HG03571 (cell line): ENCODE data around the gene SHB.

ENCODE experiments used
- ATAC-seq: cut with Tn5 transposase; IDR thresholded peaks from one replicate; pipeline ENCODE4 v1.9.1; 2021; ENCODE audit not compliant: unreplicated experiment

SHB gene

DNA sequence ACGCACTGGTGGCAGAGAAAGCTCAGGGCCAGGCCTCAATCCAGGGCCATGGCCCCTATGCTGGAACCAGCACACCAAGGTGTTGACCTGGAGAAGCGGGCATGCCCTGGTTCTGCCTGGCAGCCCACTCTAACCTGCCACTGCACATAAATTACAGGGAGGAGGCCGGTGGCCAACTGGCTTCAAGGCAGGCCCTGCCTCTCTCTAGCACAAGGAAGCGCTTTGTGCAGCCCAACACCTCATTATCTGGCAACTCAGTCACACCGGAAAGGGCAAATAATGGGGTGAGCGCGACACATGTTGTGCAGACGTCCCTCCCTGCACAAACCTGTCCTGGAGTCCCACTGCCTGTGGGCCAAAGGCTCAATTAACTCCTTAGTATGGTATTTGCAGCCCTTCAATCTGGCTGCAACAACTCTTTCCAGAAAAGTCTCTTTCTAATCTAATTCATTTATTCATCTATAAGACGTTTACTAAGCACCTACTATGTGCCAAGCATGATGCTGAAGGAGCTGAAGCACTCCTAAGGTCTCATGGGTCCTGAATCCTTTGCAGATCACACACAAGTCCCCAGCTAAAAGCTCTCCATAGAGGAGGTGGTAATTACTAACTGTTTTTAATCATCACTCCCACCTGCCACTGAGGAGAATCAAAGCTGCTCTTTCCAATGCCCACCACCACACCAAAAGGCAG lies 24.9 kb downstream of the SHB start:
- ATAC-seq, result no peak

DNA sequence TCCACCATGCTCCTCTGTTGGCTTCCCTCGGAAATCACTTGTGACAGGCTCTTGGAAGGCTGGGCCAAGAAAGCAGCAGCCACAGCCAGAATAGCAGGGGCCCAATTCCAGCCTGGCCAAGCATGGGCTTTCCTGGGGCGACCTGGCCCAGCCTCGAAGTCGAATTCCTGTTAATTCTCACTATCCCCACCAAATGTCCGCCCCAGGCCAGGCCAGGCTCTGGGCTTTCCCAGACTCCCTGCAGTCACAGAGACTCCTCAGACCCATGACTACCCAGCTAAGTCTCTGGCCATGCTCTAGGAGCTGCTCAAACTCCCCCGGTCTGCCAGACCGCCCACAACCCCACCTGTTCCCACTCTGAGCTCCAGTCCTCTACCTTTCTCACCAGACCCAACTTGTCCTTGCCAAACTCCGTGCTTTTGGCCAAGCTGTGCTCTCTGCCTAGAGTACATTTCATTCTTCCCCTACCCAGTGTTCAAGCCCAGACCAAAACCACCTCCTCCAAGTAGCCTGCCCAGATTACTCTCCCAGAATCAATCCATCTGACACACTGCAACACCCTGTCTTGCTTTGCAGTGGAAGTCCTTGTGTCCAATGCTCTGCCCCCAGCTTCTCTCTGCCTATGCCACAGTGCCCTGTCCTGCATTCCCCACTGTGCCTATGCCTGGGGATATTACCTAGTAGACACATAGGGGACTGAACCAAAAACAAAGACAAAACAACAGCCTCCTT lies 26.2 kb downstream of the SHB start:
- ATAC-seq, result no peak

DNA sequence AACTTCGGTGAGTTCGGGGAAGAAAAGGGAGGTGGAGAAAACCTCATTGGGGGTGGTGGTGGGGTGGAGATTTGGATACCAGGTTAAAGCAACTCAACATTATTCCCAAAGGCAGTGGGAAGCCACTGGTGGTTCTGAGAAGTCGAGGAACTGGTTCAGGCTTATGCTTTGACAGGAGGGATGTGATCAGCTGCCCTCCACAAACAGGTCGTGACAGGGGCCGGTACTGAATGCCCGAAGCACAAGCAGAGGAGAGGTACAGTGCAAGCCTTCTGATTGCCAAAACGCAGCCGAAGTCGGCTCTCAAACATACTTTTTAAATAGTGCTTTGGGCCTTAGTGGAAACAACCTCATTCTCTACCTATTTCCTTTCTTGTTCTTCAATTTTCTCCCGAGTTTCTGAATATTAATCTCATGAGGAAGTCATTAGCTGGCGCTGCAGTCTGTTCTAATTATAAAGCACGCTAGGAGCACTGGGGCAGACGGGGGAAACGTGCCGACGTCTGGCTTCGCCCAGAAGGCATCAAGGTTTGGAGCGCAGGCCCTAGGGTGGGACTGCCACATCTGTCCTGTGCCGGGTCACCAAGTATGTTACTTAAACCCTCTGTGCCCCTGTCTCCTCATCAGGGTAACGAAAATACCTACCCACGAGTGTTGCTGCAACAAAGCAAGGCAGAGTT lies 27.3 kb downstream of the SHB start:
- ATAC-seq, result no peak

DNA sequence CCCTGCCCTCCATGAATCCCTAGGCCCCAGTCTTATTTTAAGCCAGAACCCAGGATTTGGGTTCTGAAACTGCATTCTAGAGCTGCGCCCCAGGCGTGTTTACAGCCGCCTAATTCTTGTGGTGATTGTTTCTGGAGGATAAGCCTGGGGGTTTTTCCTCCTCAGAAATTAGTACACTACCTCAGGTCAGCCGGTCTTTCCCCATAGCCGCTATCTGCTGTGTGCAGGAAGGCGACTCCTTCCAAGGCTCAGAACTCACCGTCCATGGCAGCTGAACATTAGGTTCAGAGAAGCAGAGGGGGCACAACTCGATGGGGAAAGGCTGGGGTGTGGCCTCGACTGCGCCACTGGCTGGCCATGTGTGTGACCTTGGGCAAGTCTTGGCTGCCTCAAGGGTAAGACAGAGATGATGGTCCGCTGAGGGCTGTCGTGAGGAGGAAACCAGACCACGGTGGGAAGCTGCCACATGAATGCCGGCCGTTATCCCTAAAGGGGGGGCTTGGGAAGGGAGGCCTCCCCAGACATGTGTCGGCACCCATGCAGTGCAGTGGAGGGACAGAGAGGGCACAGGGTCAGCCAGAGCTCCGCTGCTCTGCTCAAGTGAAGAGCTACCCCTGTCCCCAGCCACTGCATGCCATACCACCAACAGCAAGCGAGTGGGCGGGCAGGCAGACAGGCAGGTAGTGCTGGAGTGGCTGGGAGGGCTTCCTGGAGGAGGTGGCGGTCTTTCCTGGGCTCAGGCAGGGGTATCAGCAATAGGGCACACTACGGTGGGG lies 28.9 kb downstream of the SHB start:
- ATAC-seq, result no peak

DNA sequence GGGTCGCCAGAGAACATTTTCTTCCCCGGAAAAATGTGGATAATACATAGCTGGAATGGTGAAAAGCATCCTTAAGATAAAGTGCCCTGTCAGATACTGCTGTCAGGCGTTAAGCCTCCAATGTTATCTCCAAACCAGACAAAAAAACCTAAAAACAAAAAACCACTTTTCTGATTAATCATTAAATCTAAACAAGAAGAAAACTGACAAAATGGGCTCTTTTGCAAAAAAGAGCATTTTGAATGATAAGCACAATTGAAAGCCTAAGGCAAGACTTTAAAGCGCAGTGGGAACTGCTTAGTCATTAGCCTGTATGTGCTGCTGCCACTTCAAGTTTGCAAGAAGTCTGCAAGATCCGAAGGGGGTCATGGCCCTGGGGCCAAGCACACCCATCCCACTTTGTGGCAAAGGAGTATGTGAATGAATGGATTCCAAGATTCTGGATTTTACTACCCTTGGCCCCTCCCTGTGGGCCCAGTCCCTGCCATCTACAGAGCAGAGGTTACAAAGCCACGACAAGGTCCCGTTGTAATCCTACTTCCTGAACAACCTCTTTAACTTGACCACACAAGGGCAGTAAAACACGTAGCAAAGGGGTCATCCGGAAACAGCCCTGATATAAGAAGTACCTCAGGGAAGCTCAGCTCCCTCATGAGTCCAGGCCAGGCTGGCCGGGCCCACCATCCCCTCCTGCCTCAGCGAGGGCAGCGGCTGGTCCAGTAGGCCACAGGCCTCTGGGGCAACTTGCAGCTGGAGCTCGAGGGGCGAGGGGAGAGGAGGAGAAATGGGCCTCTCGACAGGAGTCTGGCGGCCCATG lies 29.7 kb downstream of the SHB start:
- ATAC-seq, result no peak

DNA sequence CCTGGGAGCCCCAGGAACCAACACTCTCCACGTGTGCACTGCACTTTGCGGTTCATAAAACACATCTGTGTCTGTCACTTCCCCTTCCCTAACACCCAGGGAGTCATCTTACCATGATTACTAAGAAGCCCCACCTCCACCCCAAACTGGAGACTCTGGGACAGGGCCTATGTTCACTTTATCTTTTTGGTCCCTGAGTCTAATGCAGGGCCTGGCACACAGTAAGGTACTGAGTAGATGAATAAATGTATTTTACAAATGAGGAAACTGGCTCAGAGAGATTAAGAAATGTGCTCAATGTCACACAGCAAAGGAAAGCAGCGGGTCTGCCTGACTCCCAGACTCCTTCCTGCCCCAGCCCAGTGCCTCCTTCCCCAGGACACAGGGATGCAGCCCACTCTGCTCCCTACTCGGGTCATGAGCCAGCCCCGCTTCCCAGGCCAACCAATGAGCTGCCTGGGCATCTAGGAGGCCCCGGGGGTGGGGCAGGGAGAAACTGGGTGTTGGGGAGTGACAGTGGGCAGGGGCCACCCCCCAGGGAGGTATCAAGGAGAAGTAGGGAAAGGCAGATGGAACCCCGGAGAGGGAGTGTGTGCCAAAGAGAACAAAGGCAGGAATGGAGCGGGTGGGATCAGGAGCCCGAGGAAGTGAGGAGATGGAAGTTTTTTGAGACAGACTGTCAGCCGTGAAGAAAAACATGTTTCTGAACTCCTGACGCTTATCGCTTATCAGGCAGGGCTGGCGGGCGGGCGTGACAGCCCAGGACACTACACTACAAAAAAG lies 30.5 kb downstream of the SHB start:
- no peak for ATAC-seq

DNA sequence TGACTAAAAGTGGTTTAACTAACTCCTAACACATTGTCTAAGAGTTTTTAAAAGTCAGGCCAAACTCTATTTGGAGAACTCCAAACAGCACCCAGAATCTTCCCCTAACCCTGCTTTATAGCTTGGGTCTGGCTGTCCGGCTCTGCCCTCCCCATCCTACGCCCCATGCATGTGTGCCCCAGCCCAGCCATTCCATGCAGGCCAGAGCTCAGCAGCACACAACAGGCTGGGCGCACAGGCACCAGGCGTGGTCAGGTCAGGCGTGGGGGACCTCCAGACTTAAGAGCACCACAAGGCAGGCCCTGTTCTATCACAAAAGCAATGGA lies 31.1 kb downstream of the SHB start:
- no peak for ATAC-seq

DNA sequence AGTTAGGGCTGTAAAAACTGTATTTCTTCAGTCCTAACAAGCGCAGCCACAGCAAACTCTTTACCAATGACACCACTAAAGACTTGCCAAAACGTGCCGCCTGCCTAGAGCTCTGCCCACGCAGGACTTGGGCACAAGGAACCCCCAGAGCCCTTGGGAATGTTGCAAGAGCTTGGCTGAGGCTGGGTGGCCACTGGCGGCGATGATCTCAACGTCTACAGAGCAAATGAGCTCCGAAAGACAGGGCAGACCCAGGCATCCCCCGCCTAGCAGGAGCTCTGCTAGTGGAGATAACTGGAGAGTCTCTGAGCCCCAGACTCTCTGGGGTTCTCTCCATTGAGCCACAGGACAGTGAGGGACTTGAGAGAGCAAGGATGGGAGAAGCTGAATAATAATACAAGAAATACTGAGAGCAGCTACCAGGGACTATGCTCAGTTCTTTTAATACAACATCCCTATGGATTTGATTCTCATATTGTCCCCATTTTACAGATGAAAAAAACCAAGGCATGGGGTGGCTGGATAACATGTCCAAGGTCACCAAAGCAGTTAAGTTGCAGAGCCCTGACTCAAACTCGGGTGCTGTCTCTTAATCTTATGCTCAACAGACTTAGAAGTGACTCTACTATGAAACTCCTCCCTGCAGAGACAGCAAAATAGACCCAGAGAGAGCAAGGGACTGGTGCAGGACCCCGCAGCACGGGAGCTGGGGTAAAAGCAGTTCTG lies 32.5 kb downstream of the SHB start:
- no peak for ATAC-seq

DNA sequence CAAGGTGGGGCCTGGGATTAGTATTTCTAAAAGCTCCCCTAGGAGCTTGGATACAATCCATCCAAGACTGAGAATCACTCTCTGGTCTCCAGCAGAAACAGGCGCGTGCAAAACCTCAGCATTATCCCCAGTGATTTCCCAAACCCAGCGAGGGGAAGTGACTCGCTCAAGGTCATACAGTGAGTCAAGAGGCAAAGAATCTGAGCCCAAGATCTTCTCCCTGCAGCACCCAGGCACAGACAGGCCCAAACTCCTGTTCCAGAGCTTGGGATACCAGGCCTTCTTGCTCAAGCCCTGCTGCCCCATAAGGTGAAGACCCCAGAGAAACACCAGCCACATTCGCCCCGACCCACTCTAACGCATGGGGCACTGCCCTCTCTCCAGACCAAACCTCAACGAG lies 33.2 kb downstream of the SHB start:
- ATAC-seq, result no peak

DNA sequence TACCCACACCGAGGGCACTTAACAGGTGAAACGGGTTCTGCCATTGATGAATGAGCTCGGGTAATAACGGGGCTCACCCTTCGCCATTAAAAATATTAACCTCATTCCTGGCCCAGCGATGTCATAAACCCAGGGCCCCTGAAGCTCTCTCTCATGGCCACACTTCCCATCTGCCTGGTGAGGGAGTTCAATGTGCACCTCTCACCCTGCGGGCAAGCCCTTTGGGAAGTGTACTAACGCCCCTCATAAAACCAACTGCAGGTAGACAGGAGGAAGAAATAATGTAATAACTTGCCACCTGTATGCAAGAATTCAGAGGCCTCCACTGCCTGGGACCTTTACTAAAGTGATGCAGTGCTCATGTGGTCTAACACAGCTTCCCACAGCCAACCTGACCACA lies 35.1 kb downstream of the SHB start:
- ATAC-seq, result no peak

DNA sequence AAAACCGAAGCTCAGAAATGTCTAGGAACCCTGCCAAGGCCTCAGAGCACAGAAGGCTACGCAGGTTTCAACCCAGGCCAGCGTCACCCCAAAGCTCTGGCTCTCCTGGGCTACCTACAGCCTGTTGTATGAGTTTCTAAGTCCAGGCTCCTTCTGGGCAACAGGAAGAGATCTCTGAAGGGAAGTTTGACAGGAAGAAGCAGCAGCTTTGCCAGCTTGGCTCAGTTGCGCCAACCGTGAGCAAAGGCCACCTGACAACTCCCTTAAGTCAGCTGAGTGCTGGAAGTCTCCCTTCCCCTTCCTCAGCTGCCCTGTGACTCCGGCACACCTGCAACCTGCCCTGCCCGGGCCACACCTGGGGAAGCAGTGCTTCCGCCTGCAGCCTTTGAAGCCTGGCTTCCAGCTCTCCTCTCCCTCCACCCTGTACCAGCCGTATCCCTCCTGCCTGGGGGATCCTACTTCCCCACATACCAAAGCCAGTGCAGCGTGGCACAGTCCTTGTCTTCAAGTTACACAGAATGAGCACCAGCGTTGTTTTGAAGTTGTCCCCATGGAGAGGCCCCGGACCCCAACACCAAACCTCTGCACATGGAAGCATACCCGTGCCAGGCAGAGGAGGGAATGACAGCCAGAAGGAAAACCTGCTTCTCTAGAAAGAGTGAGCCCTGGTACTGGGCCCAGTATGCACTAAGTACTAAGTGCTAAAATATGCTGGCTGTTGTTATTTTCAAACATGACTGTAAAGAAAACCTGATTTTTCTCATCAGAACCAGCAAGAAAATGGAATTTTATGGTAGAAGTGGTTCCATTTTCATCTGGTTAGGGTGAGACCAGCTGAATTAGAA lies 36.5 kb downstream of the SHB start:
- ATAC-seq, result no peak

DNA sequence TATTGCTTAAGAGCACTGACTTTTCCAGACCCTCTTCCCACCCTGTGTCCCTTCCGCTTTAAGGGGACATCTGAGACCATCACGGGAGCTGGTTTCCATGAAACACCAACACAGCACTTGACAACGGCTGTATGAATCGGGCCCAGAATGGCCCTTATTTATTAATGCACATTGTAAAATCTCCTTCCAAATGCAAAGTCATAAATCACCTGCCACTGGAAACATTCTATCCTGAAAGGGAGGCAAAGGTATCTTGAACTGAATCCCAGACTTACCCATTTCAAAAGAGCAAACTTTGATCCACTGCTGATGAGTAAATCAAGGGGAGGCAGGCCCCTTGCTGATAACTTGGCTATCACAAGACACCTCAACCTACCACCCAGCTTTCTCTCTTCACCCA lies 37.4 kb downstream of the SHB start:
- ATAC-seq, result no peak

DNA sequence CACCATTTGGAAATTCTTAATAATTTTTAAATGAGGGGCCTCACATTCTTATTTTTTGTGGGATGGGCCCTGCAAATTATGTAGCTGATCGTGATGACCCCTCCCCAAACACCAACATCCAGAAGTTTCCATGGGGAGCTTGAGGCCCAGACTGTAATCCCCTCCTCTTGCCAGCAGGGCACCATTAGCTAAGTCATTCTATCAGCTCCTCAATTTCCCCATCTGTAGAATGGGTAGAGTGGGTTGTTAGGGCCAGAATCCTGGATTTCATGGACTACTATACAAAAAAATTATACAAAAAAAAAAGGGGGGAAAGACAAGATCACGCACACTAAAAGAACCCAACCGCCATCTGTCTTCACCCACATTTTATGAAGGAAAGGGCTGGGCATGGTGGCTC lies 38.4 kb downstream of the SHB start:
- ATAC-seq, result no peak

DNA sequence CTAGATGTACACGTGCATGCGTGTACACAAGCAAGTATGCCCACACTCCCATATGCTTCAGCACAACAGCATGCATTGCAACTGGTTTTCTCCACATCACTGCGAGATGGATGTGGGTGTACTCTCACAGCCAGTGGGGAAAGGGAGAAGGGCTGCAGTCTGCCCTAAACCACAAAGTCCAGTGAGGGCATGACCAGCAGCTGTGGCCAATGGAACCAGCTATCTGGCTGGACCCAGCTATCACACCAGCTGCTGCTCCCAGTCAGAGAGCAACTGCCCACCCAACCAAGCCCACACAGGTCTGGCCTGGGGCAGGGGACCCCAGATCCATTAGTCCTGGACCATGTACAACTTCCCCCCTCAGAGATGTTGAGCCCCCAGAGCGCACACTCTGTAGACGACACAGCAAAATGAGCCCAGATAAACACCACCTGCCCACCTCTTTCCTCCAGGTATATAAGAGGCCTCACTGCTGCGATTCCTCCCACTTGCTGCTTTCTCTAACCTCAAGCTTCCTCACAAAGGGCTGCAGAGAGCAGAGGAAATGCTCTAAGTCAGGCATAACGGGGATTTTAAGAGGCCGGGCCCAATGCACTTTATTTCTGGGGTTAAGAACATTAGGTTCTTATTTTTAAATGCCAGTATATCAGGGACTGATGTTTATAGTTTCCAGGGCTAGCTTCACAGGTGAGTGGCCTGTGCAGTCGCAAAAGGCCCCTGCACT lies 39.0 kb downstream of the SHB start:
- no peak for ATAC-seq

DNA sequence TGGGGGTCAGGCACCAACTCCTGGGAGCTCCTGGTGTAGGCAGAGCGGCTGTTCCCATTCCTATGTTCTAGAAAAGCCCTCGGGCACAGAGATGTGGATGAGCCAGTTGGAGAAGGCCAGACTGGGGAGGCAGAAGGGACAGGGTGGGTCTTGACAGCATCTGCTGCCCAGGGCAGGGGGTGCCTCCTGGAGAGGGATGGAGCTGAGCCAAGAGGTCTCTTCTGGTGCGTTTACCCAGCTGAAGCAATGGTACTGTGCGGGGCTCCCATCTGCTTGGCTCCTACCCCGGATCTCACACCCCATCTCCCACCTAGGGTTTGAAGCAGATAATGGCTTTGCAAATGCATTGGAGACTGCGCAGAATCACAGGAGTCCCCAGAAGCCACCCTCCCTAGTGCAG lies 41.3 kb downstream of the SHB start:
- no peak for ATAC-seq

DNA sequence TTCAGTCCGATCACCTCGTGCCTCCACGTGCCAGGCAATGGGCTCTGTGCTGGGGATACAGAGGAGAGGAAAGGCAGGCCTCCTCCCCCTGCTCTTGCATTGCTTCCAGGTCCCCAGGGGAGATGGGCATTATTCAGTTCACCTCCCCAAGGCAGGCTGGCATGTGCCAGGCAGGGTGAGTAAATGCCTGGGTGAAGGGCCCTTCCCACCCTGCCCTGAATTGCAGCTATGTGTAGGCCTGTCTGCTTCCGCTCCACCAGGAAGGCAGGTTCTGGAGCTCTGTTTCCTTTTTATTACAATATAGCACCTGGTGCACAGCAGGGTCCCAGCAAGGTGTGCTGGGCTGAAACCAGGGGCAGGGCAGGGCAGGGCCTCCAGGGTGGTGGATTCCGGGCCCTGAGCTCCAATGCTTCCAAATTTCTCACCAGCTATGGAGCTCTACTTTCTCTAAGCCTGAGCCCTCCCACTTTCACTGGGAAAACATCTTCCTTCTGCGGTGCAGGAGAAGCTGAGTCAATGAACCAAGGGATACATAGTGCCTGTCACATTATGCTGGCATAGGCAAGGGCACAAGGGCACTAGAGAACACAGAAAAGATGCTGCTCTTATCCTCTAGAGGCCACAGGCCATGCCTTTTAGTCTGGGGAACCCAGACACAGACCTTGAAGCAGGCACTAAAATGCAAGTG lies 42.0 kb downstream of the SHB start:
- ATAC-seq, result no peak
